B cell (primary cell): Measurements from ENCODE around the gene ATAD5.

ENCODE experiments used
- CTCF ChIP-seq: fragments of 200-600 bp; IDR thresholded peaks from one replicate; pipeline ENCODE4 v1.8.0; 2022; ENCODE audit warnings: antibody characterized with exemption, mild to moderate bottlenecking
- EZH2 ChIP-seq: IDR thresholded peaks from 2 replicates; pipeline ENCODE4 v1.6.1; 2012; ENCODE audit warnings: borderline replicate concordance, low read depth, mild to moderate bottlenecking, moderate library complexity, low read length; ENCODE audit not compliant: insufficient read depth, poor library complexity, severe bottlenecking

- TF ChIP-seq CTCF (no peak), EZH2 (no peak)
Observed at GRCh38 chr17:30829022-30829421, 2.7 kb upstream of the ATAD5 start.
